Measurements from ENCODE around the gene CFAP61.
"Not testable (repeated sequence)": the region's sequence is repeated elsewhere in the genome, so short reads cannot be mapped to it uniquely, and the experiment has no call there.

Gene CFAP61

GRCh38 chr20:20216941-20217340, 164.6 kb downstream of the CFAP61 start:
- Histone ChIP-seq H3K4me1 (ENCODE audit: insufficient read depth, low read length, poor library complexity, severe bottlenecking) (no peaks in the 10 kb centered on the region), H3K4me2 (ENCODE audit: low read depth, low read length, poor library complexity, severe bottlenecking) (no peak overlapping the region), H2AFZ (ENCODE audit: low read length) (no peak overlapping the region), H3K9ac (ENCODE audit: low read depth, low read length, poor library complexity, severe bottlenecking) (no peak overlapping the region), H3K27me3 (ENCODE audit: insufficient read depth, low read length, poor library complexity, severe bottlenecking) (no peaks in the 10 kb centered on the region), H3K9me3 (ENCODE audit: insufficient read depth, low read depth, low read length) (no peaks in the 10 kb centered on the region; the same call in 1 of the 2 replicates), H3F3A (ENCODE audit: low read depth) (no peaks in the 10 kb centered on the region), H3K4me3 (ENCODE audit: low read length, poor library complexity, severe bottlenecking) (no peak overlapping the region), H3K9me2 (replicated peaks; ENCODE audit: low read depth, low read length) (no peaks in the 10 kb centered on the region), H3K79me2 (ENCODE audit: insufficient read depth, low read length) (no peaks in the 10 kb centered on the region), H4K20me1 (ENCODE audit: insufficient read depth, low read length, poor library complexity, severe bottlenecking) (no peaks in the 10 kb centered on the region), H3K36me3 (ENCODE audit: insufficient read depth, low read length) (no peaks in the 10 kb centered on the region)
- TF ChIP-seq CTCF (conservative IDR thresholded peaks at IDR 0.05; ENCODE audit: low read length): no peak
- TF ChIP-seq EZH2phosphoT487 (IDR thresholded peaks at IDR 0.05; ENCODE audit: borderline replicate concordance): no peak

GRCh38 chr20:20217621-20218020, 165.3 kb downstream of the CFAP61 start:
- no peaks in the 10 kb centered on the region for H3K4me1 ChIP-seq (ENCODE audit: insufficient read depth, low read length, poor library complexity, severe bottlenecking)
- H3K9me3 ChIP-seq (ENCODE audit: insufficient read depth, low read depth, low read length): no peaks in the 10 kb centered on the region; the same call in 1 of the 2 replicates
- no peaks in the 10 kb centered on the region for H3K79me2 ChIP-seq (ENCODE audit: insufficient read depth, low read length)
- no peaks in the 10 kb centered on the region for H3K9me2 ChIP-seq (replicated peaks; ENCODE audit: low read depth, low read length)
- H3F3A ChIP-seq (ENCODE audit: low read depth): no peaks in the 10 kb centered on the region
- no peak overlapping the region for H2AFZ ChIP-seq (ENCODE audit: low read length)
- no peak overlapping the region for H3K4me2 ChIP-seq (ENCODE audit: low read depth, low read length, poor library complexity, severe bottlenecking)
- H3K4me3 ChIP-seq (ENCODE audit: low read length, poor library complexity, severe bottlenecking): no peak overlapping the region
- no peaks in the 10 kb centered on the region for H3K27me3 ChIP-seq (ENCODE audit: insufficient read depth, low read length, poor library complexity, severe bottlenecking)
- TF ChIP-seq EZH2phosphoT487 (IDR thresholded peaks at IDR 0.05; ENCODE audit: borderline replicate concordance) (no peak), CTCF (conservative IDR thresholded peaks at IDR 0.05; ENCODE audit: low read length) (no peak)
- H4K20me1 ChIP-seq (ENCODE audit: insufficient read depth, low read length, poor library complexity, severe bottlenecking): no peaks in the 10 kb centered on the region
- no peaks in the 10 kb centered on the region for H3K36me3 ChIP-seq (ENCODE audit: insufficient read depth, low read length)
- no peak overlapping the region for H3K9ac ChIP-seq (ENCODE audit: low read depth, low read length, poor library complexity, severe bottlenecking)

GRCh38 chr20:20218106-20218505, 165.8 kb downstream of the CFAP61 start:
- H3K79me2 ChIP-seq (ENCODE audit: insufficient read depth, low read length); H3K4me3 ChIP-seq (ENCODE audit: low read length, poor library complexity, severe bottlenecking); H3K9me2 ChIP-seq (replicated peaks; ENCODE audit: low read depth, low read length); H3K27me3 ChIP-seq (ENCODE audit: insufficient read depth, low read length, poor library complexity, severe bottlenecking); H3K4me2 ChIP-seq (ENCODE audit: low read depth, low read length, poor library complexity, severe bottlenecking); H4K20me1 ChIP-seq (ENCODE audit: insufficient read depth, low read length, poor library complexity, severe bottlenecking); H3K9me3 ChIP-seq (ENCODE audit: insufficient read depth, low read depth, low read length); H2AFZ ChIP-seq (ENCODE audit: low read length); H3K36me3 ChIP-seq (ENCODE audit: insufficient read depth, low read length); H3K4me1 ChIP-seq (ENCODE audit: insufficient read depth, low read length, poor library complexity, severe bottlenecking); H3K9ac ChIP-seq (ENCODE audit: low read depth, low read length, poor library complexity, severe bottlenecking); H3F3A ChIP-seq (ENCODE audit: low read depth): not testable (repeated sequence)

GRCh38 chr20:20219016-20219415, 166.7 kb downstream of the CFAP61 start:
- Histone ChIP-seq H3K4me1 (ENCODE audit: insufficient read depth, low read length, poor library complexity, severe bottlenecking) (no peaks in the 10 kb centered on the region), H2AFZ (ENCODE audit: low read length) (no peak overlapping the region), H3K9me2 (replicated peaks; ENCODE audit: low read depth, low read length) (no peaks in the 10 kb centered on the region), H3K79me2 (ENCODE audit: insufficient read depth, low read length) (no peaks in the 10 kb centered on the region), H3F3A (ENCODE audit: low read depth) (no peaks in the 10 kb centered on the region), H3K36me3 (ENCODE audit: insufficient read depth, low read length) (no peaks in the 10 kb centered on the region), H3K27me3 (ENCODE audit: insufficient read depth, low read length, poor library complexity, severe bottlenecking) (no peaks in the 10 kb centered on the region), H3K4me2 (ENCODE audit: low read depth, low read length, poor library complexity, severe bottlenecking) (no peak overlapping the region), H3K9me3 (ENCODE audit: insufficient read depth, low read depth, low read length) (no peaks in the 10 kb centered on the region; the same call in 1 of the 2 replicates), H4K20me1 (ENCODE audit: insufficient read depth, low read length, poor library complexity, severe bottlenecking) (no peaks in the 10 kb centered on the region), H3K4me3 (ENCODE audit: low read length, poor library complexity, severe bottlenecking) (no peak overlapping the region), H3K9ac (ENCODE audit: low read depth, low read length, poor library complexity, severe bottlenecking) (no peak overlapping the region)
- TF ChIP-seq CTCF (conservative IDR thresholded peaks at IDR 0.05; ENCODE audit: low read length) (no peak), EZH2phosphoT487 (IDR thresholded peaks at IDR 0.05; ENCODE audit: borderline replicate concordance) (no peak)

Data from Loucy (cell line).